H9 (cell line): Measurements from ENCODE around the gene PROSER3. TPM values are rescaled to one million over a fixed set of nuclear protein-coding genes. Genes with fewer than 3 reads are reported as not detected.
A peak's percentile ranks its signal among the peaks of the same experiment; 100 is the strongest.

Source experiments
- DNase-seq: peaks from one replicate; pipeline ENCODE4 v3.0.0-alpha.2; 2017
- H2AFZ ChIP-seq: one replicate; pipeline ENCODE4 v1.6.1; 2013; ENCODE audit warnings: mild to moderate bottlenecking, low read length, control low read depth, moderate library complexity
- H2AK5ac ChIP-seq: 2 replicates; pipeline ENCODE4 v1.6.1; 2013; ENCODE audit warnings: low read length, control low read depth, mixed read lengths; ENCODE audit not compliant: insufficient read length
- H2BK120ac ChIP-seq: one replicate; pipeline ENCODE4 v1.6.1; 2013; ENCODE audit warnings: low read depth, mild to moderate bottlenecking, low read length, control low read depth, inconsistent platforms; ENCODE audit not compliant: poor library complexity, severe bottlenecking
- H2BK12ac ChIP-seq: 2 replicates; pipeline ENCODE4 v1.6.1; 2013; ENCODE audit warnings: low read length, control low read depth, mixed read lengths, low read depth; ENCODE audit not compliant: insufficient read length
- H2BK15ac ChIP-seq: 2 replicates; pipeline ENCODE4 v1.6.1; 2013; ENCODE audit warnings: low read depth, low read length, control low read depth
- H2BK20ac ChIP-seq: one replicate; pipeline ENCODE4 v1.6.1; 2013; ENCODE audit warnings: low read depth, mild to moderate bottlenecking, low read length, control low read depth, inconsistent platforms; ENCODE audit not compliant: poor library complexity, severe bottlenecking
- H2BK5ac ChIP-seq: 2 replicates; pipeline ENCODE4 v1.6.1; 2013; ENCODE audit warnings: low read length, control low read depth, mixed read lengths; ENCODE audit not compliant: insufficient read length
- H3K14ac ChIP-seq: 2 replicates; pipeline ENCODE4 v1.6.1; 2013; ENCODE audit warnings: low read length, control low read depth; ENCODE audit not compliant: insufficient read depth
- H3K18ac ChIP-seq: 2 replicates; pipeline ENCODE4 v1.6.1; 2013; ENCODE audit warnings: low read depth, mild to moderate bottlenecking, mixed read lengths, low read length, control low read depth; ENCODE audit not compliant: insufficient read length
- H3K23ac ChIP-seq: 2 replicates; pipeline ENCODE4 v1.6.1; 2013; ENCODE audit warnings: low read length, control low read depth, mixed read lengths, low read depth; ENCODE audit not compliant: insufficient read length
- H3K23me2 ChIP-seq: 2 replicates; pipeline ENCODE4 v1.6.1; 2013; ENCODE audit warnings: low read depth, mild to moderate bottlenecking, mixed read lengths, low read length, control low read depth; ENCODE audit not compliant: insufficient read length, poor library complexity, severe bottlenecking
- H3K27ac ChIP-seq: 2 replicates; pipeline ENCODE4 v1.5.1; 2013; ENCODE audit warnings: low read length, control low read depth, mixed read lengths, low read depth; ENCODE audit not compliant: insufficient read length
- H3K27me3 ChIP-seq: 2 replicates; pipeline ENCODE4 v1.6.1; 2013; ENCODE audit warnings: low read length, control low read depth, inconsistent platforms; ENCODE audit not compliant: insufficient read depth
- H3K4ac ChIP-seq: 2 replicates; pipeline ENCODE4 v1.6.1; 2013; ENCODE audit warnings: low read depth, mild to moderate bottlenecking, control low read depth, inconsistent platforms, low read length, moderate library complexity
- H3K4me1 ChIP-seq: 2 replicates; pipeline ENCODE4 v1.6.1; 2013; ENCODE audit warnings: low read length, control low read depth, inconsistent platforms; ENCODE audit not compliant: insufficient read depth
- H3K4me2 ChIP-seq: 2 replicates; pipeline ENCODE4 v1.6.1; 2013; ENCODE audit warnings: low read length, control low read depth, mixed read lengths; ENCODE audit not compliant: insufficient read length, insufficient read depth
- H3K56ac ChIP-seq: 2 replicates; pipeline ENCODE4 v1.6.1; 2013; ENCODE audit warnings: low read depth, mild to moderate bottlenecking, mixed read lengths, low read length, control low read depth; ENCODE audit not compliant: insufficient read length
- H3K79me1 ChIP-seq: 2 replicates; pipeline ENCODE4 v1.6.1; 2013; ENCODE audit warnings: low read depth, mild to moderate bottlenecking, moderate library complexity, low read length, control low read depth, inconsistent platforms; ENCODE audit not compliant: insufficient read depth, poor library complexity, severe bottlenecking
- H3K79me2 ChIP-seq: 2 replicates; pipeline ENCODE4 v1.6.1; 2013; ENCODE audit warnings: low read length, control low read depth, inconsistent platforms; ENCODE audit not compliant: insufficient read depth
- H3K9ac ChIP-seq: 2 replicates; pipeline ENCODE4 v1.6.1; 2013; ENCODE audit warnings: low read length, control low read depth, mixed read lengths; ENCODE audit not compliant: insufficient read length; ENCODE audit errors: extremely low read depth
- H3K9me3 ChIP-seq: one replicate; pipeline ENCODE4 v1.6.1; 2013; ENCODE audit warnings: low read depth, low read length, inconsistent platforms; ENCODE audit not compliant: control insufficient read depth
- H3T11ph ChIP-seq: one replicate; pipeline ENCODE4 v1.6.1; 2013; ENCODE audit warnings: mild to moderate bottlenecking, low read length, control low read depth, inconsistent platforms
- H4K20me1 ChIP-seq: one replicate; pipeline ENCODE4 v1.6.1; 2013; ENCODE audit not compliant: control insufficient read depth, insufficient read length, insufficient read depth
- H4K5ac ChIP-seq: 2 replicates; pipeline ENCODE4 v1.6.1; 2013; ENCODE audit warnings: low read depth, mild to moderate bottlenecking, mixed read lengths, low read length, control low read depth; ENCODE audit not compliant: insufficient read length
- H4K8ac ChIP-seq: replicated peaks from 2 replicates; pipeline ENCODE4 v1.6.1; 2013; ENCODE audit warnings: low read length, control low read depth, mixed read lengths, low read depth; ENCODE audit not compliant: insufficient read length
- H4K91ac ChIP-seq: 2 replicates; pipeline ENCODE4 v1.6.1; 2013; ENCODE audit warnings: low read depth, mild to moderate bottlenecking, moderate library complexity, mixed read lengths, low read length, control low read depth; ENCODE audit not compliant: insufficient read length
- H3K27ac Mint-ChIP-seq, 3 experiments: 2 replicates in 2 of 3; 3 replicates in 1 of 3; pipeline ENCODE4 v1.8.0; 2020 to 2021; ENCODE audit warnings: mixed read lengths in 3 of 3, mild to moderate bottlenecking in 1 of 3, moderate library complexity in 1 of 3
- H3K27me3 Mint-ChIP-seq: 2 replicates; pipeline ENCODE4 v1.8.0; 2021; ENCODE audit warnings: low read depth, mild to moderate bottlenecking, moderate library complexity, mixed read lengths
- H3K36me3 Mint-ChIP-seq, 3 experiments: 2 replicates in 2 of 3; 3 replicates in 1 of 3; pipeline ENCODE4 v1.8.0; 2020 to 2021; ENCODE audit warnings: low read depth in 3 of 3, mixed read lengths in 3 of 3; ENCODE audit not compliant: insufficient read depth in 1 of 3
- H3K4me1 Mint-ChIP-seq, 2 experiments: 2 replicates each; pipeline ENCODE4 v1.8.0; 2020; ENCODE audit warnings: mixed read lengths in 2 of 2
- H3K4me3 Mint-ChIP-seq, 2 experiments: 2 replicates in 1 of 2; 3 replicates in 1 of 2; pipeline ENCODE4 v1.8.0; 2020 to 2021; ENCODE audit warnings: mild to moderate bottlenecking in 2 of 2, mixed read lengths in 2 of 2, moderate library complexity in 1 of 2
- H3K9me3 Mint-ChIP-seq, 2 experiments: 2 replicates in 1 of 2; 3 replicates in 1 of 2; pipeline ENCODE4 v1.8.0; 2020; ENCODE audit warnings: mild to moderate bottlenecking in 2 of 2, mixed read lengths in 2 of 2, moderate library complexity in 1 of 2
- CTCF ChIP-seq: fragments of 200-600 bp; sonication (generic); conservative IDR thresholded peaks from 3 replicates; pipeline ENCODE4 v1.8.0; 2021; ENCODE audit warnings: antibody characterized with exemption, mild to moderate bottlenecking
- WGBS: extraction: QIAGEN DNeasy Blood & Tissue Kit; methylation state at CpG from one replicate; pipeline ENCODE4 v1.1.7; 2013; ENCODE audit warnings: missing lambda C conversion rate, low lambda C conversion rate, mixed read lengths; ENCODE audit not compliant: insufficient read length; ENCODE audit errors: extremely low coverage; 5-methylcytosine and 5-hydroxymethylcytosine counted together
- total RNA-seq: library from RNA; stranded (reverse); gene quantifications from 2 replicates; pipeline ENCODE4 v1.2.1, GENCODE V29; 2021

The PROSER3 gene
- total RNA-seq, 1 experiment from 2014 or later = 29.1 TPM

GRCh38 chr19:35806597-35806996, 48.6 kb downstream of the PROSER3 start:
- no peak overlapping the region for H3K4ac ChIP-seq
- H4K5ac ChIP-seq = no peak overlapping the region
- no peak overlapping the region for H2AK5ac ChIP-seq
- H3K4me1 ChIP-seq = no peaks in the 10 kb centered on the region; the same call in 1 of the 2 replicates
- no peak overlapping the region for H2BK120ac ChIP-seq
- no peak overlapping the region for H2BK15ac ChIP-seq
- Mint-ChIP-seq H3K27me3 (peaks cover 29% of the 10 kb centered on the region), H3K4me3 (no peak overlapping the region), H3K4me1 (peaks cover 6 to 9% of the 10 kb centered on the region in 2 experiments), H3K9me3 (no peaks in the 10 kb centered on the region; a peak in 2 of 5 replicates), H3K36me3 (no peaks in the 10 kb centered on the region), H3K27ac (peak overlapping the region in 1 of 3 experiments; percentile 79; a peak in 1 of 7 replicates)
- no peak overlapping the region for H2BK20ac ChIP-seq
- no peak overlapping the region for H2AFZ ChIP-seq
- no peak overlapping the region for H2BK5ac ChIP-seq
- H3K56ac ChIP-seq = no peak overlapping the region
- no peak for TF ChIP-seq CTCF
- DNase-seq = no peak
- no peaks in the 10 kb centered on the region for H3K79me2 ChIP-seq
- H4K91ac ChIP-seq = no peak overlapping the region
- no peaks in the 10 kb centered on the region for H3K79me1 ChIP-seq
- no CpG with 5 or more reads among the region's 18 CpGs for WGBS
- no peak overlapping the region for H3K27ac ChIP-seq
- H3K23me2 ChIP-seq = no peaks in the 10 kb centered on the region
- H3K27me3 ChIP-seq = no peaks in the 10 kb centered on the region
- no peak overlapping the region for H3K18ac ChIP-seq
- H3K4me2 ChIP-seq = no peak overlapping the region
- no peak overlapping the region for H3K14ac ChIP-seq
- no peaks in the 10 kb centered on the region for H3K9me3 ChIP-seq
- H3T11ph ChIP-seq = no peak overlapping the region
- no peak overlapping the region for H3K9ac ChIP-seq
- no peaks in the 10 kb centered on the region for H4K20me1 ChIP-seq
- H4K8ac ChIP-seq = no peak overlapping the region
- H2BK12ac ChIP-seq = no peak overlapping the region
- no peak overlapping the region for H3K23ac ChIP-seq
